Stimulated activated CD8-positive, alpha-beta memory T cell treated with anti-CD3 and anti-CD28 coated beads, Interleukin-2, amount 100 ng/mL, for 1 hour (primary cell): ENCODE results near the gene XRCC1.
"Not testable (repeated sequence)": the region's sequence is repeated elsewhere in the genome, so short reads cannot be mapped to it uniquely, and the experiment has no call there.

Source experiments
- DNase-seq, 2 donors: peaks; one replicate each; pipeline ENCODE4 v3.0.0-alpha.2; 2020; ENCODE audit warnings: low read depth in 2 of 2

The XRCC1 gene

DNA sequence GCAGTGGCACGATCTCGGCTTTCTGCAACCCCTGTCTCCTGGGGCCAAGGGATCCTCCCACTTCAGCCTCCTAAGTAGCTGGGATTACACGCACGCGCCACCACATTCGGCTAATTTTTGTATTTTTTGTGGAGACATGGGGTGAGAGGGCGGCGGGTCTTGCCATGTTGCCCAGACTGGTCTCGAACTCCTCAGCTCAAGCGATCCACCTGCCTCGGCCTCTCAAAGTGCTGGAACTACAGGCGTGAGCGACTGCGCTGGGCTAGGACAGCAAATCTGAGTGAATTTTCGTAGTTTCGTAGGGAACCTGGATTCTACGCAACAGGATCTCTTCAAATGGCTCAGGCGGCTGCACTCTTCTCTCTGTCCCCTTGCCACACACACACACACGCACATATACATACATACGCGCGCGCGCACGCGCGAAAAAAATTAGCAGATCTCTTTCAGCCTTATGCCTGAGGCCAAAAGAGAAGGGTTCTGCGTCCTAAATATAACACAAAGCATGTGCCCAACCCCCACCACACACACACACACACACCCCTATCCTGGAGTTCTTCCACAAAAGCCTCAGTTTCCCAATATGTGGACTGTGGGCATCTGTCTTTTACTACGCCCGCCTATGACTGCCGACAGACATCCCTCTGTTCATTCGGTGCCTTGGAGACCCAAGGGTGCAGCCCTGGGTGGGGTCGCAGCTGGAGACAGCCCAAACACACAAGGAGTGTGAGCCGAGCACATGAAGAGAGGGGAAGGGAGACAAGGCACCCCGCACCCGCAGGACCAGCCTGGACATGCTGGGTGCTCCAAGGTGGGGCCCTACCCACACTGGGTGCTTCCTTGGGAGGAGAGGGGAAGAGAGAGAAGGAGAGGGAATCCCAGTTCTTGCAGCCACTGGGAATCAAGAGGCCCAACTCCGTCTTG lies 890 bp upstream of the XRCC1 start:
- DNase-seq, result no peak

DNA sequence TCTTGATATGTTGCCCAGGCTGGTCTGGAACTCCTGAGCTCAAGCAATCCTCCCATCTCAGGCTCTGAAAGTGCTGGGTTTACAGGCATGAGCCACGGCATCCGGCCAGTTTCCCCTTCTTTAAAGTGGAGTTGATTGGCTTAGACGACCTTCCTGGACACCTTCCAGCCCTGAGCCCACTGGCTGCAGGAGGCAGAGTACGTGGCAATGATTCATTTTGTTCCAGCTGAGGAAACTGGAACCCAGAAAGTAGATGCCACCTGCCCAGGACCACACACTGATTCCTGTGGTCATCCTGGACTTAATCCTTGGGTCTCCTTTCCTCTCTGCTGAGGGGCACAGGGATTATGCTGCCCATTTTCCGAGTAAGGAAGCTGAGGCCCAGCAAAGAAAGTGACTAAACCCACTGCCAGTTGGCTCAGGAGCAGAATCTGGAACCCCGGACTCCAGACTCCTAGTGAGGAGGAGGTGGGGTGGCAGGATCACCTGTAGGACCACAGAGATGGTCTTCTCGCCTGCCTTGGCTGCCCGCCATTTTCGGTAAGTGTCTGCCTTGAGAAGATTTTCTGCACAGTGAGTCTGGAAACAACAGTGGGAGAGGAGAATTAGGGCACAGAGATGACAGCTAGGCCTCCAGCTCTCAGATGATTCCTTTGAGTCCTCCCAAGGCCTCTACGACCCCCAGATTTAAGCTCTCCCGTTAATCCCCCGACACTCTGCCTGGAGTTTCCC lies 737 bp downstream of the XRCC1 start:
- DNase-seq, result no peak

DNA sequence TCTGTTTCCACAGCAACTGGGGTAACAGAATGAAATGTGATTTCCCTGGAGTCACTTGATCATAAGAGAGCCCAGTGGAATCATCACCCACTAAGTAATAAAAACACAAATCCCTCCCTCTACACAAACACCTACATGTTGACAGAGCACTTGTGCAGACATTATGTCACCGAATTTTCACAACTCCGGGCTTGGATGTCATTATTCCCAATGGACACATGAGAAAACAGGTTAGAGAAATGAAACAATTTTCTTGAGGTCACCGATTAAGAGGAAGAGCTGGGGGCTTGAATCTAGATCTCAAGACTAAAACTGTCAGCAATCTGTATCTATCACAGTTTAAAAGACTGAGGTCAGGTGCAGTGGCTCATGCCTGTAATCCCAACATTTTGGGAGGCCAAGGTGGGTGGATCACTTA lies 3.1 kb downstream of the XRCC1 start:
- DNase-seq, result no peak

DNA sequence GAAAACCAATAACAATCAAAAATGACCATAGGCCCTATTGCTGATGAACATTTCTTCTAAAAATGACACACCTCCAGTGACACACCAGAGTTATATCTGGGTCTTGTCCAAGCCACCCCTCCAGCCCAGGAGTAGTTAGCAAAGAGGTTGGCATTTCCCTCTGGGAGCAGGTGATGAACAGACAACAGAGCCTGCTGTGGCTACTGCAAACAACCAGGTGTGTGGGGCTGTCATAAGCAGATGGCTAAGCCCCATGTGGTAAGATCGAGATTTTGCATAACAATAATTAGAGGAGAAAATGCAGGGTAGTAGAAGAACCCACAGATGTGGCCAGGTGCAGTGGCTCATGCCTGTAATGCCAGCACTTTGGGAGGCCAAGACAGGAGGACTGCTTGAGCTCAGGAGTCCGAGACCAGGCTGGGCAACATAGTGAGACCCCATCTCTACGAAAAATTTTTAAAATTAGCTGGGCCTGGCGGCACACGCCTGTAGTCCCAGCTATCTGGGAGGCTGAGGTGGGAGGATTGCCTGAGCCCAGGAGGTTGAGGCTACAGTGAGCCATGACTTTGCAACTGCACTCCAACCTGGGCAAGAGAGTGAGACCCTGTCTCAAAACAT lies 5.0 kb downstream of the XRCC1 start:
- DNase-seq, result no peak

DNA sequence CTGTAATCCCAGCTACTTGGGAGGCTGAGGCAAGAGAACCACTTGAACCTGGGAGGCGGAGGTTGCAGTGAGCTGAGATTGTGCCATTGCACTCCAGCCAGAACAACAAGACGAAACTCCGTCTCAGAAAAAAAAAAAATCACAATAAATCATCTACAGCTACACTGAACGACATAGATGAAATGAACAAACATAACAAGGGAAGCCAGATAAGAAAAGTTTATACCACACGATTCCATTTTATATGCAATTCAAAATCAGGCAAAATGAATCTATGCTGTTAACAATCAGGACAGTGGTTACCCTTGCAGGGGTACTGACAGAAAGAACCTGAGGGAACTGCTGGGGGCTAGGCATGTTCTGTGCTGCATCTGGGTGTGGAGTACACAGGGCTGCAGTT lies 5.7 kb downstream of the XRCC1 start:
- no peak for DNase-seq

DNA sequence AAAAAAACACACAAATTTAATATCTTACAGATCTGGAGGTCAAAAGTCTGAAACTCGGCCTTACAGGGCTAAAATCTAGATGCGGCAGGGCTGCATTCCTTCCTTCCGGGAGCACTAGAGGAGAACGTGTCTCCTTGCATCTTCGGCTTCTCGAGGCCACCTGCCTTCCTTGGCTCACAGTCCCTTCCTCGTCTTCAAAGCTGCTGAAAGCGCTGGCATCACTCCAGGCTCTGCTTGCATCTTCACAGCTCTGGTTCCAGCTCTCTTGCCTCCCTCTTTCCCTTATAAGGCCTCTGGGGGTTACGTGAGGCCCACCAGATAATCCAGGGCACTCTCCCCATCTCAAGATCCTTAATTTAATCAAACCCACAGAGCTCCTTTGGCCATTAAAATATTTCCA lies 10.5 kb downstream of the XRCC1 start:
- no peak for DNase-seq

DNA sequence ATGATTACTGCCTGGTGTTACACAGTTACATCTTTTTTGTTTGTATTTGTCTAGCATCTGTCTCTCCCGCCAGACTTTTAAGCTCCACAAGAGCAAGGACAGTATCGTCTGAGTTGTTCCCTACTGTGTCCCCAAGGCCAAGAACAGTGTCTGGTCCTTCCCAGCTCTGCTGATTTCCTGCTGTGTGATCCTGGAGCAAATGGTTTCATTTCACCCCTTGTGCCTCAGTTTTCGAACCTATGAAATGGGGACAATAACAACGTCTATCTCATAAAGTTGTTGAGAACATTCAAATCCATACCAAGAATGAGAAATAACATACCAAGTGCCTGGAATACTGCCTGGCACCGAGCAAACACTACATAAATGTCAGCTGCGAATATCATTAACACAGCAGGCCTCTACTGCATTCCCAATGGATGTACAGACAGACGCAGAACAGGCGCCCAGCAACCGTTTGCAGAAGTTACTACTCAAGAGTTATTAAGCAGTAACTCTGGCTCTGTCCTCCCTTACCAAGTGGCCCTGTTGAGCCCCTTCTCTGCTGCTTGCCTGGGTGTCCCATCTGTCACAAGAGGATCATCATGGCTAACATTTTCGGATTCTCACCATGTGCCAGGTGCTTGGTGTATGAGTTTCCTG lies 11.4 kb downstream of the XRCC1 start:
- no peak for DNase-seq

DNA sequence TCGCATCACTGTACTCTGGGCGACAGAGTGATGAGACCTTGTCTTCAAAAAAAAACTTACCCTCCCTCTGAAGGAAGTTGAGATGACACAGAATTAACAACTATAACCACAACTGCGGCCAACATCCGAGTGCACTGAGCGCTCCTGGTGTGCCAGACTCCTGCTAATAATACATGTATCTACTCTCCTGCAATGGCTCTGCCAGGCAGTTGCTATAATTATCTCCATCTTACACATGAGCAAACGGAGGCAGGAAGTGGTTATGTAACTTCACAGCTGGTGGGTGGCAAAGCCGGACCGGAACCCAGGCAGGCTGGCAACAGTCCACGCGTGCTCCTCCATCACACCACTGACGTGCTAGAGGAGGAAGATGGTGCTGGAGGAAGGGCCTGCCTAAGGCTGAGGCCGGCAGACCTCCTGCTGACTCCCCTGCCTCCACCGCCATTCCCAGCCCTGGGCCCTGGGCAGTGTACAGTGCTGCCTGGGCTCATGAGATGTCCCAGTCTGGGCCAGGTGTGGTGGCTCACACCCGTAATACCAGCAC lies 12.6 kb downstream of the XRCC1 start:
- DNase-seq, result peak; percentile 59 to 62

DNA sequence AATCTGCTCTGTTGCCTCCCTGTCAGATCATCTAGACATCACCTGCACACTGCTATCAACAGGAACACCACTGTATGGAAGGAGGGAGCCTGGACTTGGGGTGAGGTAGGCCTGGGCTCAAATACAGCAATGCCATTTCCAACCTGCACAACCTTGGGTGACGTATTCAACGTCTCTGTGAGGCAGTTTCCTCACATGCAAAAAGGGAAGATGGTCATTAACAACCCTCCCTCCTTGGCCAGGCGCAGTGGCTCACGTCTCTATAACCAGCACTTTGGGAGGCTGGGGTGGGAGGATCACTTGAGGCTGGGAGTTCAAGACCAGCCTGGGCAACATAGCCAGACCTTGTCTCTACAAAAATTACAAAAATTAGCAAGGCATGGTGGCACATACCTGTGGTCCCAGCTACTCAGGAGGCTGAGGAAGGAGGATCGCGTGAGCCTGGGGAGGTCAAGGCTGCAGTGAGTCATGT lies 13.1 kb downstream of the XRCC1 start:
- no peak for DNase-seq

DNA sequence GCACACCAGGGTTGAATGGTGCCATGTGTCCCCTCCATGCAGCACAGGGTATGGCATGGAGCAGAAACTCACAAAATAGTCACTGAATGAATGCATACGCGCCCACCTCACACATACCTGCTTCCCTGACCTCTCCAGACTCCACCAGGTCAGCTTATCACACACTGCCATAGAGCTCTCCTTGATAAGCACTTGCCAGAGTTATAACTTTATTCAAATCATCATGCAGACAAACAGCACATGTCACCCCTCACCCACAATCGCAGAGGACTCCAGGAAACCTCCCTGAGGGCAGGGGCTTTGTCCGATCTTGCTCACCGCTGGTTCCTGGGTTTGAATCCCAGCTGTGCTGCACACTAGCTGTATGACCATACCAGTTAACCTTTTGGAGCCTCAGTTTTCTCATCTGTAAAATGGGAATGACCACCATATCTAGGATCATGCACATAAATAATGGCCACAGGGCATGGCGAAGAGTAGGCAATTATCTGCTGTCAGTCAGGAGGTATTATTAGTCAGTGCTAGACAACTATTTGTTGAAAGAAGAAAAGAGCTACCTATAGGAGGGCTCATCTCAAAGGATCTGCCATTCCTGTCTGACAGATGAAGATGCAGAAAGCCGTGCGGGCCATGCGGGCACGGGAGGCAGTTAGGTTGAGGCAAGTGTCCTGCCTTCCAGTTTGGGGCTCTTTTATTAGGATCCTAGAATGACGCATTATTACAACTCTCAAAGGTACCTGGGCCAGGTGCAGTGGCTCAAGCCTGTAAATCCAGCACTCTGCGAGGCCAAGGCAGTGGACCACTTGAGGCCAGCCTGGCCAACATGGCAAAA lies 14.0 kb downstream of the XRCC1 start:
- no peak for DNase-seq

DNA sequence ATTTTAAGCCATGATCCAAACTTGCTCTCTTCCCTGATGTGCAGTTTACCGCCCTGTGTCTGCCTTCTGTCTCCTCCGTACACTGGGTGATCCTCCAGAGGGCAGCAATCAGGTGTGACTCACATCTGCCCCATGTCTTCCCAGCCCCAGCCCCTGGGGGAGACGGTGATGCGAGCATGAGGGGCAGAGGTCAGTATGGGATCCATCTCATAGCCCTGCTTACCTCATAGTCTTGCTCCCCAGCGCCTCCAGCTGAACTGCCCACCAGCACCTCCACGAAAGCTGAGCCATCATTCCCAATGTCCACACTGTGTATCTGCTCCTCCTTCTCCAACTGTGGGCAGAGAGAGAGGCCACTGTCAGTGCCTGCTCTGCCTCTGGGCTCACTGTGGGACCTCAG lies 14.6 kb downstream of the XRCC1 start:
- no peak for DNase-seq

DNA sequence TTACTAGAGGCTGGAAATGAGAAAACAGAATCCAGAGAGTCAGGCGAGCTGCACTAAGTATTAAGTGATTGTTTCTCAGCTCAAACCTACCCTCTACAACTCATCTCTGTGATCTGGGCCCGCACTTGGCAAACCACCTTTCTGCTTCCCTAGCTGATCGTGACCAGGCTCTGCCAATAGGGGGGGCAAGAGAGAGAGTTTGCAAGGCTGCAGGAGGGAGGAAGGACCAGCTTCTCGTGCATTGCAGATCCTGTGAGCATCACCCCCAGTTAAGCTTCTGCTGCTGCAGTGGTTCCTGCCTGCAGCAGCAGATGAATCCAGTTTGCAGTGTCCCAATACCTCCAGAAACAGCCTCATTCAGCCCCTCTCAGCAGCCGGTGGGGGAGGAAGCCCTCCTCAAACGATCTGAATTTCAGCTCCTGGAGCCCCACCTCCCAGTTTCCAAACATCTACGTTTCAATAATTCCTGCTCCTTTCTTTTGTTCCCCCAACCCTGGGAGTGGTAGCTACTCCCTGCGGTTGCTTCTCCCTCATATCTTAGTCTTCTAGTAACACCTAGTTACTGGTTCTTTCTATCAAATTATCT lies 20.0 kb downstream of the XRCC1 start:
- DNase-seq, result peak; percentile 62 to 69

DNA sequence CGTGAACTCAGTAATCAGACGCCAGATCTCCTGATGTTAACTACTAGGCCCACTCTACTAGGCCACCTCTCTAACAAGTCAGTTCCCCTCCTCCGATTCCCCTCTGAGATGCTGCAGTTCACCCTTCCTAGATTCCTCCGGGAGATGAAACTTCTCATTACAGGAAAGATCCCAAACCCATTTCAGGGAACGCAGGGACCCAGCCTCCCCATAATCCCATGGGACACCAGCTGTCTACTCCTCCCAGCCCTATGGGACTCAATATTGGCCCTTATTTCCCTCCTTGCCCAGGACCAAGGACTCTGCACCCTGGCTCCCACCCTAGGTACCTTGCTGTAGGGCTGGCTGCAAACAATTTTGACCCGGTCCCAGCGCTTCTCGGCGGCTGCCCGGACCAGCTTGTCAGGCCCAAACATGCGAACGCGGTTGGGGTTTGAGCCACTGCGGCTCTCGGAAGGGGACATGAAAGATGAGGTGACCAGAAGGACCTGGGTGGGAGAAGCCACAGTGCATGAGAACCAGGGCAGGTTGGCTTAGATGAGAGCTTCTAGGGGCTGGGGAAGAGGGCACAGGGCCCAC lies 20.9 kb downstream of the XRCC1 start:
- no peak for DNase-seq

DNA sequence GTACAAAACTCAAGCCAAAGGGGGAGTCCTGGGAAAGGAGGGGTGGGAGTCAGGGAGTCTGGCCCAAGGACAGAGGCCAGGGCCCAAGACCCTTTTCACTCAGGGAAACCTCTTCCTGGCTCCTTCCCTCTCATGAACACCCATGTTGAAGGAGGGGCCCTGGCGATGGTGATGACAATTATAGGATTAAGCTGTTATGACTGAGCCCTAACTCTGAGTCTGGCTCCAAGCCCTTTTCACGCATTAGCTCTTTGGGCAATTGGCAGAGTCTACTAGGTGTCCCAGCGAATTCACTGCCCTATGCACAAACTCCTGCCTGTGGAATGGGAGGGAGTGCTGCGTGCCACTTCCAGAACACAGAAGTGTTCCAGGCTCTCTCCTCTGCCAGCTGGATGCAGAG lies 21.7 kb downstream of the XRCC1 start:
- DNase-seq, result no peak

DNA sequence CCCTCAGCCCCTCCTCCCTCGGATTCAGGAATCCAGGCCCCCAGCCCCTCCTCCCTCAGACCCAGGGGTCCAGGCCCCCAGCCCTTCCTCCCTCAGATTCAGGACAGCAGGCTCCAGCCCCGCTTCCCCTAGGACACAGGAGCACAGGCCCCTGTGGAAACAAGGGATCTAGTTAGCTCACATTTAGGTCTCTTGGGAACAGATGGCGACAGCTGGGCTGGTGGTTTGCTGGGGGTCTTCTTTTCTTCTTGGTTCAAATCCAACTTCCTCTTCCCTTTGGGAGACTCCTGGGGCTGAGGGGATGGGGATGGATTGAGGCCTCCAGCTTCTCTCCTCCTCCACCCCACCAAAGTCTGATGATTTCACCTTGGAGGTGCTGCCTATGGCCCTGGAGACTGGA lies 22.7 kb downstream of the XRCC1 start:
- DNase-seq, result no peak

DNA sequence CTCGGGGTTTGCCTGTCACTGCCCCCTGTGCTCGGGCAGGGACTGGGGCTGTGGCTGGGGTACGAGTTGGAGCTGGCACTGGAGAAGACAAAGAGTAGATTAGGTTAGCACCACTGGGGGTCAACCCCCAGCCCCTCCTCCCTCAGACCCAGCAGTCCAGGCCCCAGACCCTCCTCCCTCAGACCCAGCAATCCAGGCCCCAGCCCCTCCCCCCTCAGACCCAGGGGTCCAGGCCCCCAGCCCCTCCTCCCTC lies 23.2 kb downstream of the XRCC1 start:
- DNase-seq, result no peak

DNA sequence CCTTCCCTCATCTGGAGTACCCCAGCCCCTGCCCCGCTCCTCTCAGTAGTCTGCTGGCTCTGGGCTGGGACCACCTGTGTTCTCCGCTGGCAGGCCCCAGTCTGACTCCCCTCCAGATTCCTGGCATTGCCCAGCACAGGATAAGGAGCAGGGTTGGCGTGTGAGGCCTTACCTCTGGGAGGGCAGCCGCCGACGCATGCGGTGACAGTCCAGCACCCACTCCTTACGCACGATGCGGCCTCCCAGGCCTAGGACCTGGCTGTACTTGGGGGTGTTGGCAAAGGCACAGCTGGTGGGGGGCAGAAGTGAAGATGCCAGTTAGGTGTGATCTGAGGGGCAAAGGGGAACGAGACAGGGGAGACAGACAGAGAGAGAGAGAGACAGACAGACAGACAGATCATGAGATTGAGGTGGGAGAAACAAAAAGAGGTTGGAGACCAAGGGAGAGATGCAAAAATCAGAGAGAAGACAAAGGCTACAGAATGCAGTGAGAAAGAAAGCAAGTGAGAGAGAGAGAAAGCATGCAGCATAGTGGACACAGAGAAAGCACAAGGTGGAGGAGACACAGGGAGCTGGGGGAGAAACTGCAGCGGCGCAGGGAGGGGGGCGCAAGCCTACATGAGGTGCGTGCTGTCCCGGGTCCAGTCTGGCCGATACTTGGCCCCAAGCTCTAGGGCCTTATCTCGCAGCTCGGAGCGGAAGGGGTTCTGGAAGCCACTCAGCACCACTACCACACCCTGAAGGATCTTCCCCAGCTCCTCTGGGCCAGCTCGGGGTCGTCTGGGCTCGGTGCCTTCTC lies 23.7 kb downstream of the XRCC1 start:
- no peak for DNase-seq

DNA sequence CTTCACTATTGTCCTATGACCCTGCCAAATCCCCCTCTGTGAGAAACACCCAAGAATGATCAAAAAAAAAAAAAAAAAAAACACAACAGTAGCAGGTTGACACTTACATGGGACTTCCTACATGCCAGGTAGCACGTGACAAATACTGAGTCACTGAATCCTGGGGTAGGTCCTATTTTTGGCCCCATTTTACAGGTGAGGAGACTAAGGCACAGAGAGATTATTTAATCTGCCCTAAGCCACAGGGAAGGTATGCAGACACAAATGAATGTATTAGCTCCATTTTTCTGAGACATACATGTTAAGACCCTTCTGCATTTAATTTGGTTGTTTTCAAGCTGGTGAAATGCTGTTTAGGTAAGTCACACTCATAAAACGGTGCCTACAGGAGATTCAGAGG lies 26.6 kb downstream of the XRCC1 start:
- no peak for DNase-seq

DNA sequence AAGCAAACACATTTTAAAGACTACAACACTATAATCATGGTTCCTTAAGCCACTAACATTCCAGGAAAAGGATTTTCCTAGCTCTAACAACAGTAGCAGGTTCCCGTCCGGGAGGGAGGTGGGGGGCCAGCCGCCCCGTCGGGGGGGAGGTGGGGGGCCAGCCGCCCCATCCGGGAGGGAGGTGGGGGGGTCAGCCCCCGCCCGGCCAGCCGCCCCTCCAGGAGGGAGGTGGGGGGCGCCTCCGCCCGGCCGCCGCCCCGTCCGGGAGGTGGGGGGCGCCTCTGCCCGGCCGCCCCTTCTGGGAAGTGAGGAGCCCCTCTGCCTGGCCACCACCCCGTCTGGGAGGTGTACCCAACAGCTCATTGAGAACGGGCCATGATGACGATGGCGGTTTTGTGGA lies 27.4 kb downstream of the XRCC1 start:
- DNase-seq, result not testable (repeated sequence)

DNA sequence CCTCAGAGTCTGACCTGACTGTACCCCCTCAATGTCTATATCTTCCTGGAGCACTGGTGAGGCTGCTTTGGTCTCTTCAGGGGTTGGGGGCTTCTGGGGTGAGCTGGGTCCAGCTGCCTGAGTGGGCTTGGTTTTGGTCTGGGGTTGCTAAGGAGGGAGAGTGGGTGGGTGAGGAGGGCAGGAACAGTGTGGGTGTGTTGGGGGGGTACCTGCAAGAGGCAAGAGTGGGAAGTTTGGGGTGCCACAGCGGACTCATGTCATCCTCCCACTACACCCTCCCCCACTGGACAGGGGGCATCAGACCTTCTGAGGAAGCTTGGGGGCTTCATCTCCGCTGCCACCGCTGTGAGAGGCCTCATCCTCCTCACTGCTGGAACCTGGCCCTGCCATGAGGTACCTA lies 28.7 kb downstream of the XRCC1 start:
- DNase-seq, result no peak
